Astrocyte (in vitro differentiated cells and primary cell): Measurements from ENCODE around the gene CAPRIN1. TPM values are rescaled to one million over a fixed set of nuclear protein-coding genes. Genes with fewer than 3 reads are reported as not detected.

Experiments used
- DNase-seq: peaks from one replicate; pipeline ENCODE4 v3.0.0-alpha.2; 2010; ENCODE audit warnings: low read depth
- FAIRE-seq: peaks from 2 replicates; lab custom pipeline; 2011; peaks lifted over from hg19 to GRCh38; lab: Jason Lieb, UNC
- H2AFZ ChIP-seq: 2 replicates; pipeline ENCODE4 v1.6.0; 2012; ENCODE audit warnings: low read depth, low read length, inconsistent platforms
- H3K27ac ChIP-seq: 2 replicates; pipeline ENCODE4 v1.5.1; 2011; ENCODE audit warnings: low read depth, low read length, inconsistent platforms
- H3K27me3 ChIP-seq: 2 replicates; pipeline ENCODE4 v1.6.0; 2011; ENCODE audit warnings: low read length, inconsistent platforms; ENCODE audit not compliant: insufficient read depth
- H3K36me3 ChIP-seq: 2 replicates; pipeline ENCODE4 v1.5.1; 2011; ENCODE audit warnings: low read length, inconsistent platforms; ENCODE audit not compliant: insufficient read depth
- H3K4me1 ChIP-seq: 2 replicates; pipeline ENCODE4 v1.5.1; 2011; ENCODE audit warnings: low read length, inconsistent platforms; ENCODE audit not compliant: insufficient read depth
- H3K4me2 ChIP-seq: 2 replicates; pipeline ENCODE4 v1.6.0; 2012; ENCODE audit warnings: low read length, inconsistent platforms
- H3K4me3 ChIP-seq: 2 replicates; pipeline ENCODE4 v1.5.1; 2011; ENCODE audit warnings: low read depth, mild to moderate bottlenecking, low read length, inconsistent platforms; ENCODE audit not compliant: insufficient read depth
- H3K79me2 ChIP-seq: 2 replicates; pipeline ENCODE4 v1.6.0; 2012; ENCODE audit warnings: mild to moderate bottlenecking, low read length, inconsistent platforms; ENCODE audit not compliant: insufficient read depth
- H3K9ac ChIP-seq: 2 replicates; pipeline ENCODE4 v1.6.0; 2012; ENCODE audit warnings: mild to moderate bottlenecking, low read length, inconsistent platforms
- H3K9me3 ChIP-seq: 2 replicates; pipeline ENCODE4 v1.5.1; 2012; ENCODE audit warnings: low read depth, mild to moderate bottlenecking, low read length, inconsistent platforms; ENCODE audit not compliant: insufficient read depth
- H4K20me1 ChIP-seq: 2 replicates; pipeline ENCODE4 v1.6.0; 2012; ENCODE audit warnings: low read length, inconsistent platforms; ENCODE audit not compliant: insufficient read depth
- H3K27ac Mint-ChIP-seq: one replicate; pipeline ENCODE4 v1.8.0; 2021; ENCODE audit warnings: mild to moderate bottlenecking, mixed read lengths; ENCODE audit not compliant: unreplicated experiment
- H3K27me3 Mint-ChIP-seq: one replicate; pipeline ENCODE4 v1.8.0; 2021; ENCODE audit warnings: low read depth, mixed read lengths; ENCODE audit not compliant: unreplicated experiment
- H3K36me3 Mint-ChIP-seq: one replicate; pipeline ENCODE4 v1.8.0; 2021; ENCODE audit warnings: low read depth, mixed read lengths; ENCODE audit not compliant: unreplicated experiment
- H3K4me1 Mint-ChIP-seq: one replicate; pipeline ENCODE4 v1.8.0; 2021; ENCODE audit warnings: low read depth, mixed read lengths; ENCODE audit not compliant: unreplicated experiment
- H3K4me3 Mint-ChIP-seq: one replicate; pipeline ENCODE4 v1.8.0; 2021; ENCODE audit warnings: mild to moderate bottlenecking, moderate library complexity, mixed read lengths; ENCODE audit not compliant: unreplicated experiment
- H3K9me3 Mint-ChIP-seq: one replicate; pipeline ENCODE4 v1.8.0; 2021; ENCODE audit warnings: mild to moderate bottlenecking, mixed read lengths; ENCODE audit not compliant: unreplicated experiment
- EZH2 ChIP-seq: IDR thresholded peaks from 2 replicates; pipeline ENCODE4 v1.6.1; 2012; ENCODE audit warnings: mild to moderate bottlenecking, low read length, inconsistent platforms; ENCODE audit not compliant: insufficient read depth
- total RNA-seq: library from RNA; stranded (reverse); gene quantifications from 2 replicates; pipeline ENCODE4 v1.2.1, GENCODE V29; 2021
- TF ChIP-seq, protein P1 (sequence below): IDR thresholded peaks from 2 replicates; pipeline ENCODE4 v1.5.1; 2011; ENCODE audit warnings: low read depth, mild to moderate bottlenecking, inconsistent platforms, low read length, moderate library complexity; ENCODE audit not compliant: insufficient read depth

Gene CAPRIN1
- total RNA-seq, 1 donor from 2014 or later, result 309 TPM

DNA sequence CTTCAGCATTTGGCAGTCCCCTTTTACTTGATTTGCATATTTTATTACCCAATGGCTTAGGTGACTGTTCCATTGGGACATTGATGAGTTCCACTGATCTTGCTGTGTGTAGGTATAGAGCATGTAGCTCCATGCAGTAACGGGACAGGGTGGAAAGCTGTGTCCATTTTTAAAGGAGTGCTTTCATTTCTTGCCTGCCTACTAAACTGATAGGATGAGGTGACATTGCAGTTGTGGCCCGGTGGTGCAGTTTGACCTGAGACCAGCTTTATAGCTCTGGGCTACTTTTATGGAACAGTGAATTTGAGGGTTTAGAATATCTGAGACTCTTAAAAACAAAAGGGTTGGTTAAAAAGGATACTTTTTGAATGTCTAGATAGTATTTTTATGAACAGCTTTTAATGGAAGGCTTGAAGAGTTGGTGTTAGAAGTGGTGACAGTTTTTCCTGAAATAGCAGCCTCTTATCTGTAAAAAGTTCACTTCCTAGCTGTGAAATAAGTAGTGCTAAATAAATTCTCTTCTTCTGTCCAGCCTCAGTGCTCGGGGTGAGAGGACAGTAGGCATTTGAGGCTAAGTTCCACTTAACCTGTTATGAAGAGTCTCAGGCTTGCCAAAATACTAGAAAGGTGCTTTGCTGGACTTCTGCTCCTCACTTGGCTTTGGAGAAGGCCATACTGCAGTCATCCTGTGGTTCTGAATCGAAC, 80.9 kb downstream of the CAPRIN1 start:
- no peak overlapping the region for H3K9ac ChIP-seq
- no peak overlapping the region for H3K27ac ChIP-seq
- H3K27me3 Mint-ChIP-seq, result no peaks in the 10 kb centered on the region
- H3K36me3 Mint-ChIP-seq, result peaks cover 30% of the 10 kb centered on the region
- H3K9me3 ChIP-seq, result no peaks in the 10 kb centered on the region
- FAIRE-seq (no peak), DNase-seq (no peak)
- no peaks in the 10 kb centered on the region for H3K9me3 Mint-ChIP-seq
- H3K79me2 ChIP-seq, result no peaks in the 10 kb centered on the region
- no peaks in the 10 kb centered on the region for H3K4me1 ChIP-seq
- H3K27ac Mint-ChIP-seq, result no peak overlapping the region
- H3K27me3 ChIP-seq, result no peaks in the 10 kb centered on the region
- TF ChIP-seq, protein P1, sequence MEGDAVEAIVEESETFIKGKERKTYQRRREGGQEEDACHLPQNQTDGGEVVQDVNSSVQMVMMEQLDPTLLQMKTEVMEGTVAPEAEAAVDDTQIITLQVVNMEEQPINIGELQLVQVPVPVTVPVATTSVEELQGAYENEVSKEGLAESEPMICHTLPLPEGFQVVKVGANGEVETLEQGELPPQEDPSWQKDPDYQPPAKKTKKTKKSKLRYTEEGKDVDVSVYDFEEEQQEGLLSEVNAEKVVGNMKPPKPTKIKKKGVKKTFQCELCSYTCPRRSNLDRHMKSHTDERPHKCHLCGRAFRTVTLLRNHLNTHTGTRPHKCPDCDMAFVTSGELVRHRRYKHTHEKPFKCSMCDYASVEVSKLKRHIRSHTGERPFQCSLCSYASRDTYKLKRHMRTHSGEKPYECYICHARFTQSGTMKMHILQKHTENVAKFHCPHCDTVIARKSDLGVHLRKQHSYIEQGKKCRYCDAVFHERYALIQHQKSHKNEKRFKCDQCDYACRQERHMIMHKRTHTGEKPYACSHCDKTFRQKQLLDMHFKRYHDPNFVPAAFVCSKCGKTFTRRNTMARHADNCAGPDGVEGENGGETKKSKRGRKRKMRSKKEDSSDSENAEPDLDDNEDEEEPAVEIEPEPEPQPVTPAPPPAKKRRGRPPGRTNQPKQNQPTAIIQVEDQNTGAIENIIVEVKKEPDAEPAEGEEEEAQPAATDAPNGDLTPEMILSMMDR, result no peak
- TF ChIP-seq EZH2, result no peak
- no peak overlapping the region for H3K4me2 ChIP-seq
- H4K20me1 ChIP-seq, result peaks cover 16% of the 10 kb centered on the region
- H3K4me3 Mint-ChIP-seq, result no peak overlapping the region
- no peaks in the 10 kb centered on the region for H3K4me1 Mint-ChIP-seq
- no peak overlapping the region for H3K4me3 ChIP-seq
- H2AFZ ChIP-seq, result no peak overlapping the region
- H3K36me3 ChIP-seq, result peaks cover 61% of the 10 kb centered on the region

DNA sequence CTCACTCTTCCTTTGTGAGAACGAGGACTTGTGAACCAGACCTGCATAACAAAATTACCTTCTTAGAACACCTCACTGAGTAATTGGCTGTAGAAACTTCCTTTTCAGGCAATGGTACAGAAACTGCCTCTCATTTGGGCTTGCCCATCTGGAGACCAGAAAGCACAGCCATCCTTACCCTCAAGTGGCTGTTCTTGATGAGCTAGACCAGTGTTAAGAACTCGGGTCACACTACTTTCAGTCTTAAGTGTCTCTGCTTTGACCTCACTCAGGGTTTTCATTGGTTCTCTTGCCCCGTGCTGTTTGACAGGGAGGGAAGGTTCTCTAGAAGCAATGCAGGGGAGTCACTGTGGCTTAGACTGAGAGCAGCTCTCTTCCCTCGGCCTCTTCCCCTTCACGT, 83.2 kb downstream of the CAPRIN1 start:
- H3K4me2 ChIP-seq, result no peak overlapping the region
- TF ChIP-seq EZH2, result no peak
- TF ChIP-seq, protein P1, result no peak
- H4K20me1 ChIP-seq, result peaks cover 30% of the 10 kb centered on the region
- H3K4me3 Mint-ChIP-seq, result no peak overlapping the region
- no peak overlapping the region for H2AFZ ChIP-seq
- no peaks in the 10 kb centered on the region for H3K9me3 Mint-ChIP-seq
- no peak for FAIRE-seq
- H3K27ac Mint-ChIP-seq, result no peak overlapping the region
- H3K4me1 Mint-ChIP-seq, result no peaks in the 10 kb centered on the region
- no peak for DNase-seq
- no peak overlapping the region for H3K9ac ChIP-seq
- H3K79me2 ChIP-seq, result no peaks in the 10 kb centered on the region
- no peaks in the 10 kb centered on the region for H3K27me3 ChIP-seq
- peaks cover 67% of the 10 kb centered on the region for H3K36me3 ChIP-seq
- no peaks in the 10 kb centered on the region for H3K27me3 Mint-ChIP-seq
- H3K36me3 Mint-ChIP-seq, result peaks cover 43% of the 10 kb centered on the region
- H3K4me3 ChIP-seq, result no peak overlapping the region
- H3K9me3 ChIP-seq, result no peaks in the 10 kb centered on the region
- no peak overlapping the region for H3K27ac ChIP-seq
- no peaks in the 10 kb centered on the region for H3K4me1 ChIP-seq

DNA sequence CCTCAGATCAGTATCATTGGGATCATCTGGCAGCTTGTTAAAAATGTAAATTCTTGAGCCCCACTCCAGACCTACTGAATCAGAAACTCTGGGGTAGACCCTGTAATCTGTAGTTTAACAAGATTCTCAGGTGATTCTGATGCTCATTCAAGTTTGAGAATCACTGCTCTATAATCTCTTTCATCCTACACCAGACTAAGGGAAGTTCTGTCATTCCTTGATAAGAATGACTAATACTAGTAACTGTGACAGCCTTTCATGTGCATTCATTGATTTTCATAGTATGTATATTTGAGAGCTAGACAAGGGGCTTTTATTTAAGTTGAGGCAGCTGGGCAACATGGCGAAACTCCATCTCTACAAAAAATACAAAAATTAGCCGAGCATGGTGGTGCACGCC, 83.9 kb downstream of the CAPRIN1 start:
- Histone ChIP-seq H4K20me1 (peaks cover 30% of the 10 kb centered on the region), H3K79me2 (no peaks in the 10 kb centered on the region), H3K27ac (no peak overlapping the region), H2AFZ (no peak overlapping the region), H3K4me2 (no peak overlapping the region), H3K4me1 (no peaks in the 10 kb centered on the region), H3K36me3 (peaks cover 66% of the 10 kb centered on the region), H3K9ac (no peak overlapping the region), H3K4me3 (no peak overlapping the region), H3K27me3 (no peaks in the 10 kb centered on the region), H3K9me3 (no peaks in the 10 kb centered on the region)
- TF ChIP-seq, protein P1, result no peak
- no peak for TF ChIP-seq EZH2
- Mint-ChIP-seq H3K27ac (no peak overlapping the region), H3K9me3 (no peaks in the 10 kb centered on the region), H3K4me1 (no peaks in the 10 kb centered on the region), H3K27me3 (no peaks in the 10 kb centered on the region), H3K4me3 (no peak overlapping the region), H3K36me3 (peaks cover 43% of the 10 kb centered on the region)
- no peak for FAIRE-seq
- no peak for DNase-seq
